Activated CD4-positive, alpha-beta T cell treated with anti-CD3 and anti-CD28 coated beads for 4 hours (primary cell): Measurements from ENCODE around the gene SRCIN1.
A peak's percentile ranks its signal among the peaks of the same experiment; 100 is the strongest.

Experiments
- DNase-seq, 2 donors: peaks; one replicate each; pipeline ENCODE4 v3.0.0-alpha.2; 2020

The SRCIN1 gene

DNA sequence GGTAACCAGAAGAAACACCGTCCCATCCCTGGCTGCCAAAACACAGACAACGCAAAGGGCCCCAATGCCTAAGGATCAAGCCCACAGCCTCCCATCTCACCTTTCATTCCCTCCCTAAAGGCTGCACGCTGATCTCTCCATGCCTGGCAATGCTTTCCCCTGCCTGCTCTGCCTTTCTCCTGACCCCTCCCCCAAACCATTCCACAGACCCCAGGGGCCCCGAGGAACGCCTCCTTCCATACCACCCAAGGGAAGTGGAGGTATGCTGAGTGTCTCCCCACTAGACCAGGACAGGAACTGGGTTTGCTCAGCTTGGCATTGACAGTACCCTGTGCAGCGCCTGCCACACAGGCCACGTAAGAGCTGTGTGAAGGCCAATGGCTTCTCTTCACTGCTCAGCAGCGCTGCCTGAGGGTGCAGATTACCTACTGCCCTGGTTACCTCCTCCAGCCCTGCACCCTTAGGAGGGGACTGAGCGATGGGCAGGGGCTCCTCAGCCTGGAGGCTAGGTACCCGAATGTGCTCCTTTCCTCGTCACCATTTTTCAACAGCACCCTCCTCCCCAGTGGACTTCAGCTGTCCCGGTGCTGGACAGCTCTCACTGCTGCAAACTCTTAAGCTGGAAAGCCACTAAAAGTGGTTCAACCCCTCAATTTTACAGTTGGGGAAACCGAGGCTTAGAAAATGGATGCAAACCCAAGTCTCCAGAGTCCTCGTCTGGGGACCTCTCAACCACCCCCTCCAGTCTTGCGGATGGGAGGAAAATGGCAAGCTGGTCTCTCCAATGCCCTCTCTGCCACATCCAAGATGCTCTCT, 45.0 kb downstream of the SRCIN1 start:
- DNase-seq: no peak

DNA sequence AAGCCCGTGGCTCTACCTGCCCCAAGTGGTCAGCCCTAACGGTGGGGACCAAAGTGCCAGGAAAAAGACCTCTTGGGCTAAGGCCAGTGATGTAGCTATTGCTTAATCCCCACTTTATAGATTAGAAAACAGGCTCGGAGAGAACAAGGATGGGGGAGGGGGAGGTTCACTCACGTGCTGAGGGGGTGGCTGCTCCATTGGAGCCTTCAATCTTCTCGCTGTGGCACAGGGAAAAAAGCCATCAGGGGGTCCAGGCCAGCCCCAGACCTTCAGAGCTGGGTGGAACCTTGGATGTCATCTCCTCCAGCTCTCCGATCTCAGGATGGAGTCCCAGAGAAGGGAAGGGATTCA, 45.9 kb downstream of the SRCIN1 start:
- DNase-seq: no peak

DNA sequence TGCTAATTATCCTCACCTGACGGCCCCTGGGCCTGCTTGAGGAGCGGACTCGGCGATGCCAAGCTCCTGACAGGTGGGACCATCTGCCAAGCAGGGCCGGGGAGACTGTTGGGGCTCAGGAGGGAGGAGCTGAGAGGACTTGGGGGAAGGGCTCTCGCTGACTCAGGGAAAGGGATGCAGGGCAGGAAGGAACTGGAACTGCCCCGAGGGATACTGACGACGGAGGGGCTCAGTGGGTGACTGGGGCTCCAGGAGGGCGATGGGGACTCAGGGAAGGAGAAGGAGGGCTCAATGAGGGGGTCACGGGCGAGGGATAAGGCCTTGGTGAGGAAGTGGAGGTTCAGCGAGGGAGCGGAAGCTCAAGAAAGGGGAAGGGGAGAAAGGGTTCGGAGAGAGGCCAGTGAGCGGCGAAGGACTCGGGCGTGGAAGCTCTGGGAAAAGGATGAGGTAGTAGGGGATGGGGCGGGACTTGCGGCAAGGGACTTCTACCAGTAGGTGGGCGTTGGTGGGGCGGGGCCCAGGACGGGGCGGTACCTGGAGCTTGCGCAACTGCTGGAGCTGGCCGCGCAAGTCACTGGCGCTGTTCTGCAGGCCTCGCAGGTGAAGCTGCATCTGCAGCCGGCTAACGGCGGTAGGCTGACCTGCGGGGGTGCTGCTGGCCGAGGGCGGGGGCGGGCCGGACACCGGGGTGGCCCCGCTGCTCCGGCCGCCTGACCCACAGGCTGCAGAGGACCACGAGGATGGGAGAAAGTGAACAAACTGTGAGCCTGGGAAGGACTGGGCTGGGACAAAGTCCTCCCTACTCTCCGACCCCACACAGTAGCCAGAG, 46.5 kb downstream of the SRCIN1 start:
- peak; percentile 90 to 92 for DNase-seq

DNA sequence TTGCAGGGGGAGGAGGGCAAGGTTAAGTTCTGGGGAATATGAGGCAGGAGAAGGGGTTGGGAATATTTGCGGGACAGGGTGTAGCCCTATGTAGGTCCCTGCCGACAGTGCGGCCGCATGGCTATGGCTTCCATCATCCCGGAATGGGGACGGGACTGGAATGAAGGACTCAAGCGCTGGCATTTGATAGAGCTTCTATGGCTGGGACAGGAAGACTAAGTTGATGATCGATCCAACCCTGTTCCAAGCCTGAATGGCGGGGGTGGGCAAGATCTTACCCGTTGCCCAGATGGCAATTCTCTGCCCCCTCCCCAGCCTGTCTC, 47.1 kb downstream of the SRCIN1 start:
- DNase-seq: no peak

DNA sequence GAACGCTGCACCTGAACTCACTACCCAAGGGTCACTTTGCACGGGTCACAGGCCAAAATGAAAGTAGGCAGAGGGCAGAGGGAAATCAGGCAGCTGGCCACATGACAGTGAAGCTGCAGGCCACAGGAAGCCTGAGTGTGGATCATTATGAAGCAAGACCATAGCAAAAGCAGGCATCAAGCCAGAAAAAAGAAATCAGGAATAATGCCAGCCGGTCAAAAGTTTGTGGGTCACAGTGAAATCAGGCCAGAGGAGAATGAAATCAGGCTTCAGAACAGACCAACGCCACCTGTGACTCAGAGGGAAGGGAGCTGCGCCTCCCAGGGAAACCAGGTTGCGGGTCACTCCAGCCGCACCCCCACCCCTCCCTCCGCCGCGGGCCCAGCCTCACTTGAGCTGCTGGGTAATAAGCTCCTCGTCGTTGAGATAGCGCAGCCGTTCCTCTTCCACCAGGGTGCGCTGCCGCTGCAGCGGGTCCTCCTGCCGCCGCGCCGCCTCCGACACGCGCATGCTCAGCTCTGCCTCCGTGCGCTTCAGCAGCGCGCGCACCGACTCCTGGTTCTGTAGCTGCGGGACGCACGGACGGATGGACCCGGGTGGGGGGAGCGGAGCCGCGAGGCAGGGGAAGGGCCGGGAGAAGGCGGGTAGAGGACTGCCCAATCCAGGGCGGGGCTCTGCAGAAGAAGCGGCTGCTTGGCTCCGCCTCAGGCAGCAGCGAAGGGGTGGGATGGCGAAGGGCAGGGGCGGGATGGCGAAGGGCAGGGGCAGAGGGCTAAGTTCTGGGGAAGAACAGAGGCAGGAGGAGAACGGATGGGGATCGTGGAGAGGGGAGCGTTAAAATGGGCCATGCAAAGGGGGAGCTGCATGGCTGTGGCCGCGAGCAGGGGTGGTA, 47.7 kb downstream of the SRCIN1 start:
- peak; percentile 88 for DNase-seq

DNA sequence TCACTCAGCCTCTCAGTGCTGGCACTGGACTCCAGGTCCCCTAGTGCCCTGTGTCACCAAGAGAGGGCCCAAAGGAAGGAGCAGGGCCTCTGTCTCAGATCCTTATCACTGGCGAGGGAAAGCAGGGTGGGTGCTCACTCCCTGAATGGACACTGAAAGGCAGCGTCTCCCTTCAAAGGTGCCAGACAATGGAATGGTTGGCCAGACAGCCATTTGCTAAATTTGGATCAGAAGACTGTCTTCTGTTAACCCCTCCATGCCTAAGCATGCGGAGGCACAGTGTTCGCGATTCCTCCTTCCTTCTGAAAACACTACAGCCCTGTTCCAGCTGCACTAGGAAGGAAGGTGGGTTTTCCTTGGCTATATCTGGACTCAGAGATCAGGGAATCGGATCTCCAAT, 48.4 kb downstream of the SRCIN1 start:
- no peak for DNase-seq

DNA sequence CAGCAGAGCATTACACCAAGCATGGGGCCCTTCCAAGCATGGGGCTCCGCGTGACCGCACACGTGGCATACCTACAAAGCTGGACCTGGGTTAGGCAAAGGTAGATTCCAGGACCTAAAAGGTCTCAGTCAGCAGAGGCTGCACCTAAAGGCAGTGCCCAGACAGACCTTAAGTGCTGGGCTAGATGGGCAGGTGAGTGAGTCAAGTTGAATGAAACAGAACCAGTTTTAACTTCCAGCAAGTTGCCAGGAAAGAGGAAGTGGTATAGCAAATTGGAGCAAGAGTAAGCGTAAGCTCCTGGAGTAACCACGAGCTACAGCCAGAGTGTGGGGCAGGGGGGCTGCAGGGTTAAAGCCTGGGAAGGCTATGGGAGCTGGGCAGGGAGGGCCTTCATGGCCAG, 49.5 kb downstream of the SRCIN1 start:
- DNase-seq: no peak

DNA sequence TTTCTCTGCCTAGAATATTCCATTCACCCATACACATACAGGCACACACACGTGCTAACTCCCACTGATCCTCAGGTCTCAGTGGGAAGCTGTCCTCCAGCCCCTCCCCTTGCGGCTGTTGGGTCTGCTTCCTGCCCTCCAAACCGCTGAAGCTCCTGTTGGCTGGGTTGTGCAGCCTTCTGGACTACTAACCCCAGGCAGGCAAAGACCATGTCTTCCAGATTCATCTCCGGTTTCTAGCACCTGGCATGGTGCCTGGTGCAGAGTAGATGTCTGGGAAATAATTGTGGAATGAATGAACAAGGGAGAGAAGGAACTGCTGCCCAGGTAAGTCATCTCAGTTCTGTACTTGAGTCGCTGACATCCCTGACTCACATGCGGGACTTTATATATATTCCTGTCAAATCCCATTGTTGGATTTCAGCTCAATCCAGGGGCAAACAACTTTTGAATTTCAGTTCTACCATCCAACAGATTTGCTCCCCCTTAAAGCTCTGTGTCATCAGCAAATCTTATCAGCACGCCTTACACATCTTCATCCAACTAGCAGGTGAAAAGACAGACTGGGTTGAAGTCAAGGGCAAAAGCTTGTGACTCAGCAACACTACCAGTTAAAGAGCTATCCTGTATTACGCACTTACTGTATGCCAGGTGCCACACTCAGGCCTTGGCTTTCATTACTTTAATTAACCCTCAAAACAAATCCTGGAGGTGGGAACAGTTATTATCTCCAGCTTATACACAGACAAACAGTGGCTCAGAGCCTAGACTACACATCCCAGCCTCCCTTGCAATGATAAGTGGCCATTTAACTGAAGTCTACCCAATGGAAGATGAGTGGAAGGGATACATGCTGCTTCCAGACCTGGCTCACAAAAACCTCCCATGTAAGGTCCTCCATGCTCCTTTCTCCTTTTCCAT, 51.1 kb downstream of the SRCIN1 start:
- no peak for DNase-seq

DNA sequence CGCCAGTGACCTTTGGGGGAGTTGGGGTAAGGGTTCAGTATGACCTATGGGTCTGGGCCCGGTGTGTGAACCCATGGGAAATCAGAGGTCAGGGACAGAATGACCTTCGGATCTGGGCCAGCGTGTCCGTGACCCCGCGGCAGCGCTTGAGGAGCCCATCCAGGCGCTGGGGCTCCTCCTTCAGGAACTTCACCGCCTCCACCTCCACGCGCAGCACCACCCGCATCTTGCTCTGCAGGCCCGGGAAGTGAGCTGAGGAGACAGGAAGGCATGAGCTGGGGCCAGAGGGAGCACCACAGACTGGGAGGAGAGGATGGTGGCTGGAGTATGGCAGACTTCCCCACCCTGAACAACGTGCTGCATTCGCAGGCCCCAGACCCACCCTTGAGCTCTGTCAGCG, 53.4 kb downstream of the SRCIN1 start:
- DNase-seq: no peak

DNA sequence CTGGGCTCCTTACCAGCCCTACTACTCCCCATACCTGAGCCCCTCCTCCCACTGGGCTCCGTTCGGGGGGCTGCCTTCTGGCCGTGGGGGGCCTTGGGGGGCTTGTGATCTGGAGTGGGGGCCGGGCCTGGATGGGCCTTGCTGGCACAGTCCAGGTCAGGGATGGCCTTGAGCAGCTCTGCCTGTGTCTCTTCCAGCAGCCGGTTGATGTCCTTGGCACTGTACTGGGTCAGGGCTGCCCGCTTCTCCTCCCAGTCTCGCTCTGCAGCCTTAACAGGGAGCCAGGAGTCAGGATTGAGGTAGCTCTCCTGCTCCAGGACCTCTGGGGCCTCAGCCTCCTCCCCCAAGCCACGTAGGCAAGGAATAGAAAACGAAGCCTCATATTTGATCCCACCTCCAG, 54.6 kb downstream of the SRCIN1 start:
- no peak for DNase-seq

DNA sequence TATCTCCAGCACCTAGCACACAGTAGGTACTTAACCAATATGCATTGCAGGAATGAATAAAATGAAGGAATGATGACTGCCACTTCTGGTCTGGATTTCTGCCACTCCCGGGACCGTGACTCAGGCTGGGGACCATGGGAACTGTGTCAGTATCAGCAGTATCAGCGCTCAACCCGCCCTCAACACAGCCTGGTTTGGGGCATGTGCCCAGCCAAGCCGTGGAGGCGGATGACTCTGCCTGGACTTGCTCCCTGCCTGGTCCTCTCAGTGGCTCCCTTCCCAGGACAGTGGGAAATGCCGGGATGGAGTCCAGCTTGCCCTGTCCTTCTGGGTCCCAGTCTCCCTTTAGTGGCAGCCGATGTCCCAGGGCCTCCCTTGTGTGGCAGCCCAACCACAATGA, 55.1 kb downstream of the SRCIN1 start:
- no peak for DNase-seq

DNA sequence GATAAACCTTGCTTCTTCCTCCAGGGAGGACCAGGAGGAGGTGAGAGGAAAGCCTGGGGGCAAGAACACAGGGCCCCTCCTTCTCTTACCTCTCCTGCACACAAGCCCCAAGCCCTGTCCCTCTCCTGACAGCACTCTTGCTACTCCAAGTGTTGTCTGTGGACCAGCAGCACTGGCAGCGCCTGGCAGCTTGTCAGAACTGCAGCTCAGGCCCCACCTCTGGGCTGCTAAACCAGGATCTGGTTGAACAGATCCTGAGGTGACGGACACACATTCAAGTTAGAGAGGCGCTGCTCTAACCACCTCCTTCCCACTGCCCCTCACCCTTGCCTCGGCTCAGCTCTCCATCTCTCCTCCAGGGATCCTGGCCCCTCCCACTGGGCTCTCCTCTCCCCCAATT, 56.5 kb downstream of the SRCIN1 start:
- no peak for DNase-seq

DNA sequence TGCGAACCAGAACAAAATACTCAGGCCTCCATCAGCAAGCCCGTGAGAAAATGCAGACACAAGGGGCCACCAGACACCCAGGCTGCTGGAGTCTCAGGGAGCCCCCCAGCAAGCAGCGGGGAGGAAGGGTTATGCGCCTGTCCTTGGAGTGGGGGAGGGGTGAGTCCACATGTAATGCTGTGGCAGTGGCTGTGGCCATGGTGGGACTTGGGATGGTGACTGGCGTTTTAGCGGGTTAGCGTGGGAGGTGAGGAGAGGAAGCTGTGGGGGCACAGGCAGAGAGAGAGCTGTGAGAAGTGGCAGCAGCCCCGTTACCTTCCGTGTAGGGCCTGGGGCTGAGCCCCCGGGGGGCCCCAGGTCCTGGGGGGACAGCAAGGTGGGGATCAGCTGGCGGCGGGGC, 58.3 kb downstream of the SRCIN1 start:
- DNase-seq: no peak

DNA sequence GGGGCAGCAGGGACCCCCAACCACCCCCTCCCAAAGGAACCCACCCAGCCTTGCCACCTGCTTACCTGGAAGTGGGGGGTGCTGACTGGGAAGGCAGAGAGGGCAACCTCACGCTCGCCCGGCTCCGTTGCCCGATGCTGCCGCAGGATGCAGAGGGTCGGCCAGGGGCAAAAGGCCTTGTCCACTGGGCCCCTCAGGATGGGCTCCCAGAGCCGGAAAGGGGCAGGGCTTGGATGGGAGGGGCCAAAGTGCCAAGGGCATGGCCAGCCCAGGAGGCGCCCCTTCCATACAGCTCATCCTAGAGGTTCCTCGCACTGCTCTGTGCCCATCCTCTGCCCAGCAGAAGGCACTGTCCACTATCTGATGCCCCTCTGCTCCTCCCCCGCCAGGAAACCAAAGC, 59.4 kb downstream of the SRCIN1 start:
- no peak for DNase-seq

DNA sequence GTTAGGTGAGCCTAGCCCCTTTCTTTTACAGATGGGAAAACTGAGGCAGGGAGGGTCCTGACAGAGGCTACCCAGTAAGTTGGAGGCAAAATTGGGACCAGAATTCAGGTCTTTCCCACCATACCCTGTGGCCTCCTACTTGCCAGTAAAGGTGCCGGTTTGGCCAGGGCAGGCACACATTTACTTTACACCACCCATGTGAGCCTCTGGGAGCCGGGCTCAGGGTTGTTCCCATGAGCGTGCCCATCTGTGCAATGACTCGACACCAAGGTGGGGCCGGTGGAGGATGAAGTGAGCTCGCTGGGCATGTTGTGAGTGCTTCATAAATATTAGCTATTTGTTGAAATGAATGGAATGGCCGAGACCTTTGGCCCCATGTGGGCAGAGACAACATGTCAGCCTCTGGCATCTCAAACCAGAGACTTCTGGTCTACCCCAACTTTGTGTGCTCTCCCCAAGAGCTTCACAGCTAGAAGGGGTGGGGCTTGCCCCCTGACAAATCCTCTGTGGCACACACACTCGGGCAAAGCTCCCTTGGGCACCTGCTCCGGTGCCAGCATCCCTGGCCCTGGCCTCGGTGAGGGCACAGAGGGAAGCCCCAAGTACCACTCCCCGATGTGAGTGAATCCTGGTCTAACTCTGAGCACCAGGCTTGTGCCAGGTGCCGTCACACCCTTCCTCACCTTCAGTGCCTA, 60.1 kb downstream of the SRCIN1 start:
- DNase-seq: no peak

DNA sequence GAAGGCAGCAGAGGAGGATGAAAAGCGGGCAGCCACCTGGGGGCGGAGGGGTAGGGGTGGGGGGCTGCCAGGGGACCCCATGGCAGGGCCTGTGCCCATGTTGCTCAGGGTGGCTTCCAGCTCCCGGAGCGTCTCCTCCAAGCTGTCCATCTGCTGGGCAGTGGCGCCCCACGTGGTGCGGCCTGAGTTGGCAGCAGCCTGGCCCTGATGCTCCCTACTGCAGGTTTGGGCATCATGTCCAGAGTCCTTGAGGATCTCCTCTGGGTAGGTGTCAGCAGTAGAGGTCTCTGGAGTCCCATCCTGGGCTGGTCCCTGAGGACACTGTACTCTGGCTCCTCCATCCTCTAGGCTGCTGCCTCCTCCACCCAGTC, 60.9 kb downstream of the SRCIN1 start:
- no peak for DNase-seq

DNA sequence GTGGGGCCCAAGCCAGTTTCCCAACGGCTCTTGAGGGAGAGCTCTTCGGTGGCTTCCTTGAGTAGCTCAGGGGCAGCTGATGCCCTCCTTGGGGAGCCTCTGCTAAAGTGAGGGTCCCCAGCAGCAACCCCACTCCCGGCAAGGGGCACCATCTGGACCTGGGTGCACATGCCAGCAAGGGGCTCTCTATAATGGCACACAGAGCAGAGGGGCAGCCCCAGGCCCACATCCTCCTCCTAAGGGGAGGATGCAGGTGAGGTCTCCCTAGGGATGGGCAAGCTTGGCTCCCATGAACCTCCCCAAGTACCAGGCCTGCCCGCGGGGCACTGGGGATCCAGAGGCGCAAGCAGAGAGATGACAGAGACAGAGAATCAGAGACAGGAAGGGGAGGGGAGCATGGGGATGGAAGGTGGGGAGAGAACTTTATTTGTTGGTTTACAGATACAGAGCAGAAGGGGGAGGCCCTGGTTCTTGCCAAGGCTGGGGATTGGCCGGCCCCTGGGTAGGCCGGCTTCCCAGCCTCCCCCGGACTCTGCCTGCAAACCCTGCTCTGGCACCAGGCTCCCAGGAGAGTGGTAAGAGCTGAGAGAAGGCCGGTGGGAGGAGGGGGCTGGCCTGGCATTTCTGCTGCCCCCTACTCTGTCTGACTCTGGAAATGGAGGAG, 61.4 kb downstream of the SRCIN1 start:
- DNase-seq: no peak

DNA sequence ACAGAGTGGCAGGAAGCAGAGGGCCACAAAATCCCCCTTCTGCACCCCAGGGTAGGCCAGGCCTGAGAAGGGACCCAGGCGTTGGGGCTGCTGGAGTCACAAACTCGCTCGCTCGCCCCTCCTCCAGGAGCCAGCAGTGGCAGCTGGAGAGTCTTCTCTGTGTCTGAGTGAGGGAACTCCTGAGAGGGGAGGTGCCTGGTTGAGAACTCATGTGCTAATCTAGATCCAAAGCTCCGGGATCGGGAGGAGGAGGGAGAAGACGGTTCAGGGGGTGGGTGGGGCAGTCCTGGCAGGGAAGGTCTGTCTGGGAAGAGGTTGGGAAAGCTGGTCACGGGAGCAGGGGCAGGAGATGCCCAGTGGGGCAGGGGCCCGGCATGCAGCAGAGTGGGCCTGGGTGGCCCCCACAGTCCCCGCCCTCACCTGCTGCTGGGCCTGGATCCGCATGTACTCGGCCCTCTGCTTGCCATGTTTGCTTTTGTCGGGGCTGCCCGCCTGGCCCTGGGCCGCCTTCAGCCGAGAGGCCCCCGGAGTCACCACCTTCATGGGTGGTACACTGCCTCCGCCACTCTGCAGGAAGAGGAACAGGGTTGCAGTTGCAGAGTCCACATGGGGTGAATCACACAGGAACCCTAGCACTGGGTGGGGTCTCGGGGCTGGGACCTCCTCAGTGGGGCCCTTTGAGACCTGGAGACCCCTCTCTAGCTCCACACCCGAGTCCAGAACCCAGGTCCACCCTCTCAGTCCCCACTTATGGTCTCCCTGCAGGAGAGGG, 62.2 kb downstream of the SRCIN1 start:
- no peak for DNase-seq

DNA sequence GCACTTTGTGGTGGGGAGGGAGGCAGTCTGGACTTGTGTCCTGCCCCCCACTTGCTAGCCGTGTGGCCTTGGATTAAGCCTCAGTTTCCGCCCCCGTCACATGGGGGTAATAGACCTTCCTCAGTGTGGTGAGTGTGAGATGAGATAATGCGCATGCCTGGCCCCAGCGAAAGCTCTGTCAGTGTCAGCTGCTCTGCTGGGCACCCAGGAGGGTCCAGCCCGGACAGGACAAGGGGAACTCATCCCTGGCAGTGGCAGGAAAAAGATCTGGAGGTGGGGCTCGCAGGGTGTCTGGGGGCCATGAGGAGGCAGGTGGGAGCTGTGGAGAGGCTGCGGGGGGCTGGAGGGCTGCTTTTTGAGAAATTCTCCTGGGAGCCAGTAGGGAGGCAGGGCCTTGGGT, 63.5 kb downstream of the SRCIN1 start:
- DNase-seq: no peak

DNA sequence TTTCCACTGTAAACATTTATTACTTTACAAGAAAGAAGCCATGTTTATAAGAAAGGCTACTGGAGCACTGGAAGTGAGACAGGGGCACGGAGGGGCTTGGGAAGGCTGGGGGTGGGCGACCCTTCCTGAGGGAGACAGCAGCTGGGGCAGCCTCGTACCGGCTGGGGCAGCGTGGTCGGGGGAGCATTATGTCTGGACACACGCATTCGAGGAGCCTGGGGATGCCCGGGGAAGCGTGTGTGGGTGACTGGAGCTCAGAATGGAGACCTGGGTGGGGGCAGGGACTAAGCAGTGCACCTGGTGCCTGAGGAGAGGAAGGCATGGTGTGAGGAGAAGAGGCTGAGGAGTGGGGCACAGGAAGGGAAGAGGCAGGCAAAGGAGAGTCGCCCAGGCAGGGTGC, 64.5 kb downstream of the SRCIN1 start:
- DNase-seq: no peak
